ENCODE measurements around the gene CENPM.

DNA sequence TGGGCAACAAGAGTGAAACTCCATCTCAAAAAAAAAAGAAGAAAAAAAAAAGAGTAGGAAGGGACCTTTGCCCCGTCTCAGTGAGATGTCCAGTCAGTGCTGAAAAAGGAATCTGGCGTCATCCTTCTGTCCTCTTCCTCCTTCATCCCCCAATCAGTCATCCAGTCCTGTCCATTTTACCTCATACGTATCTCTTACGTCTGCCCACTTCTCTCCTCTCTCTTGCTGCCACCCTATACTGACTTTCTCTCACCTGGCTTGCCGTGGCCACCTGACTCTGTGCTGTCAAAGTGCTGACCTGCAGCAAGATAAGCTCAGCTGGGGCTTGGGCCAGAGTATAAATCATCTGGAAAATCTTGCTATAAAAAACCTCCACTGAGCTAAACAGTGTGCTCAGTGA, 35.9 kb upstream of the CENPM start:
- TF ChIP-seq EZH2 (IDR thresholded peaks at IDR 0.05; ENCODE audit: low read depth, unreplicated experiment), result no peak
- TF ChIP-seq, protein P1, sequence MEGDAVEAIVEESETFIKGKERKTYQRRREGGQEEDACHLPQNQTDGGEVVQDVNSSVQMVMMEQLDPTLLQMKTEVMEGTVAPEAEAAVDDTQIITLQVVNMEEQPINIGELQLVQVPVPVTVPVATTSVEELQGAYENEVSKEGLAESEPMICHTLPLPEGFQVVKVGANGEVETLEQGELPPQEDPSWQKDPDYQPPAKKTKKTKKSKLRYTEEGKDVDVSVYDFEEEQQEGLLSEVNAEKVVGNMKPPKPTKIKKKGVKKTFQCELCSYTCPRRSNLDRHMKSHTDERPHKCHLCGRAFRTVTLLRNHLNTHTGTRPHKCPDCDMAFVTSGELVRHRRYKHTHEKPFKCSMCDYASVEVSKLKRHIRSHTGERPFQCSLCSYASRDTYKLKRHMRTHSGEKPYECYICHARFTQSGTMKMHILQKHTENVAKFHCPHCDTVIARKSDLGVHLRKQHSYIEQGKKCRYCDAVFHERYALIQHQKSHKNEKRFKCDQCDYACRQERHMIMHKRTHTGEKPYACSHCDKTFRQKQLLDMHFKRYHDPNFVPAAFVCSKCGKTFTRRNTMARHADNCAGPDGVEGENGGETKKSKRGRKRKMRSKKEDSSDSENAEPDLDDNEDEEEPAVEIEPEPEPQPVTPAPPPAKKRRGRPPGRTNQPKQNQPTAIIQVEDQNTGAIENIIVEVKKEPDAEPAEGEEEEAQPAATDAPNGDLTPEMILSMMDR (conservative IDR thresholded peaks at IDR 0.05; ENCODE audit: low read depth in 2 of 2), result no peak
- TF ChIP-seq CREB1 (CRISPR knock-in tag; IDR thresholded peaks at IDR 0.05; ENCODE audit: low read depth), result no peak
- TF ChIP-seq NANOG (IDR thresholded peaks at IDR 0.05; ENCODE audit: borderline replicate concordance), result no peak
- no peak for TF ChIP-seq POLR2AphosphoS5 (IDR thresholded peaks at IDR 0.05; ENCODE audit: low read depth)
- no peak for TF ChIP-seq JUNB (IDR thresholded peaks at IDR 0.05; ENCODE audit: unreplicated experiment)
- TF ChIP-seq, protein P2, sequence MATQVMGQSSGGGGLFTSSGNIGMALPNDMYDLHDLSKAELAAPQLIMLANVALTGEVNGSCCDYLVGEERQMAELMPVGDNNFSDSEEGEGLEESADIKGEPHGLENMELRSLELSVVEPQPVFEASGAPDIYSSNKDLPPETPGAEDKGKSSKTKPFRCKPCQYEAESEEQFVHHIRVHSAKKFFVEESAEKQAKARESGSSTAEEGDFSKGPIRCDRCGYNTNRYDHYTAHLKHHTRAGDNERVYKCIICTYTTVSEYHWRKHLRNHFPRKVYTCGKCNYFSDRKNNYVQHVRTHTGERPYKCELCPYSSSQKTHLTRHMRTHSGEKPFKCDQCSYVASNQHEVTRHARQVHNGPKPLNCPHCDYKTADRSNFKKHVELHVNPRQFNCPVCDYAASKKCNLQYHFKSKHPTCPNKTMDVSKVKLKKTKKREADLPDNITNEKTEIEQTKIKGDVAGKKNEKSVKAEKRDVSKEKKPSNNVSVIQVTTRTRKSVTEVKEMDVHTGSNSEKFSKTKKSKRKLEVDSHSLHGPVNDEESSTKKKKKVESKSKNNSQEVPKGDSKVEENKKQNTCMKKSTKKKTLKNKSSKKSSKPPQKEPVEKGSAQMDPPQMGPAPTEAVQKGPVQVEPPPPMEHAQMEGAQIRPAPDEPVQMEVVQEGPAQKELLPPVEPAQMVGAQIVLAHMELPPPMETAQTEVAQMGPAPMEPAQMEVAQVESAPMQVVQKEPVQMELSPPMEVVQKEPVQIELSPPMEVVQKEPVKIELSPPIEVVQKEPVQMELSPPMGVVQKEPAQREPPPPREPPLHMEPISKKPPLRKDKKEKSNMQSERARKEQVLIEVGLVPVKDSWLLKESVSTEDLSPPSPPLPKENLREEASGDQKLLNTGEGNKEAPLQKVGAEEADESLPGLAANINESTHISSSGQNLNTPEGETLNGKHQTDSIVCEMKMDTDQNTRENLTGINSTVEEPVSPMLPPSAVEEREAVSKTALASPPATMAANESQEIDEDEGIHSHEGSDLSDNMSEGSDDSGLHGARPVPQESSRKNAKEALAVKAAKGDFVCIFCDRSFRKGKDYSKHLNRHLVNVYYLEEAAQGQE (IDR thresholded peaks at IDR 0.05; ENCODE audit: unreplicated experiment), result no peak
- TF ChIP-seq, protein P3, sequence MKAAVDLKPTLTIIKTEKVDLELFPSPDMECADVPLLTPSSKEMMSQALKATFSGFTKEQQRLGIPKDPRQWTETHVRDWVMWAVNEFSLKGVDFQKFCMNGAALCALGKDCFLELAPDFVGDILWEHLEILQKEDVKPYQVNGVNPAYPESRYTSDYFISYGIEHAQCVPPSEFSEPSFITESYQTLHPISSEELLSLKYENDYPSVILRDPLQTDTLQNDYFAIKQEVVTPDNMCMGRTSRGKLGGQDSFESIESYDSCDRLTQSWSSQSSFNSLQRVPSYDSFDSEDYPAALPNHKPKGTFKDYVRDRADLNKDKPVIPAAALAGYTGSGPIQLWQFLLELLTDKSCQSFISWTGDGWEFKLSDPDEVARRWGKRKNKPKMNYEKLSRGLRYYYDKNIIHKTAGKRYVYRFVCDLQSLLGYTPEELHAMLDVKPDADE (IDR thresholded peaks at IDR 0.05), result no peak
- TF ChIP-seq STAT1 (IDR thresholded peaks at IDR 0.05; ENCODE audit: unreplicated experiment), result no peak
- no peak for TF ChIP-seq EZH2phosphoT487 (IDR thresholded peaks at IDR 0.05; ENCODE audit: unreplicated experiment)

Measured in GM23338 (cell line).